Measurements from ENCODE around the gene REV3L. TPM values are rescaled to one million over a fixed set of nuclear protein-coding genes. Genes with fewer than 3 reads are reported as not detected.

Gene REV3L
- total and polyA plus RNA-seq, 9 of the 15 experiments (the other 6 are each of a cell fraction or from before 2014, with no cell fraction given) = 5.5 to 24.4 (median 14.4) TPM

- no peak for TF ChIP-seq ZNF407 (IDR thresholded peaks at IDR 0.05; ENCODE audit: low read depth)
- TF ChIP-seq TRIM25 (IDR thresholded peaks at IDR 0.05; ENCODE audit: borderline replicate concordance) = no peak
- no peak for TF ChIP-seq SPI1 (IDR thresholded peaks at IDR 0.05; ENCODE audit: borderline replicate concordance, low read depth, low read length)
- TF ChIP-seq MCM5 (IDR thresholded peaks at IDR 0.05; ENCODE audit: low read depth) = no peak
Measured at GRCh38 chr6:111358454-111358853, 124.6 kb downstream of the REV3L start (continued).
